HUES64 (cell line): ENCODE data around the gene ASF1B.
A peak's percentile ranks its signal among the peaks of the same experiment; 100 is the strongest.

Experiments used
- H3K27ac ChIP-seq: 2 replicates; pipeline ENCODE4 v1.7.0; 2013; ENCODE audit warnings: low read depth, low read length, inconsistent platforms
- H3K27me3 ChIP-seq: 2 replicates; pipeline ENCODE4 v1.6.1; 2013; ENCODE audit warnings: mild to moderate bottlenecking, low read length; ENCODE audit not compliant: insufficient read depth
- H3K36me3 ChIP-seq: 2 replicates; pipeline ENCODE4 v1.6.1; 2013; ENCODE audit warnings: mild to moderate bottlenecking, low read length; ENCODE audit not compliant: insufficient read depth
- H3K4me1 ChIP-seq: 2 replicates; pipeline ENCODE4 v1.6.1; 2013; ENCODE audit warnings: mild to moderate bottlenecking, low read length, moderate library complexity; ENCODE audit not compliant: insufficient read depth
- H3K4me3 ChIP-seq: 2 replicates; pipeline ENCODE4 v1.5.1; 2013; ENCODE audit warnings: mild to moderate bottlenecking, low read length, moderate library complexity
- H3K9ac ChIP-seq: 2 replicates; pipeline ENCODE4 v1.6.1; 2013; ENCODE audit warnings: mild to moderate bottlenecking, low read depth, low read length
- H3K9me3 ChIP-seq: 2 replicates; pipeline ENCODE4 v1.6.1; 2013; ENCODE audit warnings: low read depth, low read length; ENCODE audit not compliant: insufficient read depth
- WGBS: fragments of 150-250, 120-280 bp; methylation state at CpG from one replicate; pipeline ENCODE4 v1.1.7; 2013; ENCODE audit warnings: missing lambda C conversion rate; 5-methylcytosine and 5-hydroxymethylcytosine counted together

ASF1B gene

GRCh38 chr19:14080887-14081796 lies 55.2 kb downstream of the ASF1B start:
- H3K4me3 ChIP-seq: peak overlapping the region; percentile 73
- peaks cover 4% of the 10 kb centered on the region for H3K27me3 ChIP-seq
- H3K4me1 ChIP-seq: no peaks in the 10 kb centered on the region
- H3K9me3 ChIP-seq: no peaks in the 10 kb centered on the region
- 2% methylated on average over 50 of the region's 50 CpGs for WGBS
- 0 out of 2 replicates have a peak overlapping the region, but pooled peaks have one; percentile 19 for H3K27ac ChIP-seq
- H3K9ac ChIP-seq: peak overlapping the region; percentile 68
- no peaks in the 10 kb centered on the region for H3K36me3 ChIP-seq

- no peak overlapping the region for H3K9ac ChIP-seq
- WGBS: 100% methylated on average over 1 of the region's 2 CpGs
Observed at GRCh38 chr19:14078411-14078810, 58.0 kb downstream of the ASF1B start.

GRCh38 chr19:14073925-14074838 lies 62.2 kb downstream of the ASF1B start:
- Histone ChIP-seq H3K4me1 (no peaks in the 10 kb centered on the region; the same call in 1 of the 2 replicates), H3K9ac (peak overlapping the region; percentile 40; the same call in 1 of the 2 replicates), H3K27ac (no peak overlapping the region)

More at GRCh38 chr19:14078411-14078810, 58.0 kb downstream of the ASF1B start:
- Histone ChIP-seq H3K36me3 (no peaks in the 10 kb centered on the region), H3K9me3 (no peaks in the 10 kb centered on the region), H3K4me1 (no peaks in the 10 kb centered on the region; the same call in 1 of the 2 replicates), H3K4me3 (no peak overlapping the region), H3K27ac (no peak overlapping the region), H3K27me3 (peaks cover 30% of the 10 kb centered on the region)

GRCh38 chr19:14073261-14073924 lies 63.0 kb downstream of the ASF1B start:
- Histone ChIP-seq H3K9me3 (no peaks in the 10 kb centered on the region), H3K4me1 (no peaks in the 10 kb centered on the region; the same call in 1 of the 2 replicates), H3K9ac (peak overlapping the region; percentile 40), H3K27me3 (peaks cover 55% of the 10 kb centered on the region), H3K27ac (no peak overlapping the region), H3K4me3 (peak overlapping the region; percentile 58), H3K36me3 (no peaks in the 10 kb centered on the region)
- WGBS: under 1% methylated on average over 106 of the region's 106 CpGs

More at GRCh38 chr19:14073925-14074838, 62.2 kb downstream of the ASF1B start:
- Histone ChIP-seq H3K36me3 (no peaks in the 10 kb centered on the region), H3K27me3 (peaks cover 56% of the 10 kb centered on the region), H3K9me3 (no peaks in the 10 kb centered on the region), H3K4me3 (peak overlapping the region; percentile 58)
- WGBS: 7% methylated on average over 43 of the region's 44 CpGs

GRCh38 chr19:14072535-14073260 lies 63.7 kb downstream of the ASF1B start, which contains the start of gene MISP3:
Gene MISP3, plus strand, starts transcription at chr19:14072786. Its CDS starts 524 bp downstream, at chr19:14073310.
- H3K4me3 ChIP-seq: peak within 1 kb of the TSS; percentile 58
- WGBS: 2% methylated on average over 51 of the region's 51 CpGs
- H3K9ac ChIP-seq: peak within 1 kb of the TSS; percentile 40
- H3K27me3 ChIP-seq: peaks cover 54% of the 10 kb centered on the region
- no peaks in the 10 kb centered on the region; the same call in 1 of the 2 replicates for H3K4me1 ChIP-seq
- no peaks in the 10 kb centered on the region for H3K36me3 ChIP-seq
- H3K9me3 ChIP-seq: no peaks in the 10 kb centered on the region
- H3K27ac ChIP-seq: no peak within 1 kb of the TSS

GRCh38 chr19:14070268-14071050 lies 65.9 kb downstream of the ASF1B start:
- no peaks in the 10 kb centered on the region; the same call in 1 of the 2 replicates for H3K4me1 ChIP-seq
- no peaks in the 10 kb centered on the region for H3K9me3 ChIP-seq
- no peak overlapping the region for H3K27ac ChIP-seq
- H3K27me3 ChIP-seq: peaks cover 46% of the 10 kb centered on the region
- no peak overlapping the region for H3K9ac ChIP-seq
- no peaks in the 10 kb centered on the region for H3K36me3 ChIP-seq
- 95% methylated on average over 43 of the region's 43 CpGs for WGBS
- H3K4me3 ChIP-seq: no peak overlapping the region
